GM12875 (cell line): ENCODE data around the gene PRAME.

Source experiments
- H3K4me3 ChIP-seq: one replicate; pipeline ENCODE4 v1.5.1; 2011; ENCODE audit warnings: low read depth, low read length, control low read depth
- TF ChIP-seq, protein P1 (sequence below): IDR thresholded peaks from 2 replicates; pipeline ENCODE4 v1.5.1; 2011; ENCODE audit warnings: low read depth, mild to moderate bottlenecking, control low read depth, inconsistent platforms, low read length, moderate library complexity, borderline replicate concordance; ENCODE audit not compliant: insufficient read depth

The PRAME gene

DNA sequence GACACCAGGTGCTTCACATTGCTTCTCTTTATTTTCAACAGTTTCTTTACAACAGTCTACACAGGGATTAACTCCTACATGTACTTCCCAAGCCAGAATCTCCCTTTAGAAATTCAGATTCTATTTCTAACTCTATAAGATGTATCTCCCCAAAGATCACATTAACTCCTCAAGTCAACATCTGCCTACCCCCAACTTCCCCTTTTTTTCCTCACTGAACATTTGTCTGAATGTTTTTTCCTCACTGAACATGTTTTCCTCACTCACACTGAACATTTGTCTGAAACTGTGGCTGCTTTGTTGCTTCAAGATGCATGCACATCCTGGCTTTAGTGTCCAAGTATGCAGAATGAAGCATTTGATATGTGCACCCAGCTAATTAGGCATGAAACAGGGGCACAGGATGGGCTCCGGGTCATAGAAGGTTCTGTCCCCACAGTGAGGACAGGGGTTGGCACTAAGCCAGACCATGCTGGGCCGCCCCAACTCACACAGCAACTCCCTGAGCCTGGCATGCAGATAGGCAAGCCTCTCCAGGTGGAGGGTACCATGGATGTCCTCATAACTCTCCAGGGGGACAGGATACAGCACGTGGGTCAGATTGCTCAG is 11.3 kb downstream of the PRAME start:
- TF ChIP-seq, protein P1, sequence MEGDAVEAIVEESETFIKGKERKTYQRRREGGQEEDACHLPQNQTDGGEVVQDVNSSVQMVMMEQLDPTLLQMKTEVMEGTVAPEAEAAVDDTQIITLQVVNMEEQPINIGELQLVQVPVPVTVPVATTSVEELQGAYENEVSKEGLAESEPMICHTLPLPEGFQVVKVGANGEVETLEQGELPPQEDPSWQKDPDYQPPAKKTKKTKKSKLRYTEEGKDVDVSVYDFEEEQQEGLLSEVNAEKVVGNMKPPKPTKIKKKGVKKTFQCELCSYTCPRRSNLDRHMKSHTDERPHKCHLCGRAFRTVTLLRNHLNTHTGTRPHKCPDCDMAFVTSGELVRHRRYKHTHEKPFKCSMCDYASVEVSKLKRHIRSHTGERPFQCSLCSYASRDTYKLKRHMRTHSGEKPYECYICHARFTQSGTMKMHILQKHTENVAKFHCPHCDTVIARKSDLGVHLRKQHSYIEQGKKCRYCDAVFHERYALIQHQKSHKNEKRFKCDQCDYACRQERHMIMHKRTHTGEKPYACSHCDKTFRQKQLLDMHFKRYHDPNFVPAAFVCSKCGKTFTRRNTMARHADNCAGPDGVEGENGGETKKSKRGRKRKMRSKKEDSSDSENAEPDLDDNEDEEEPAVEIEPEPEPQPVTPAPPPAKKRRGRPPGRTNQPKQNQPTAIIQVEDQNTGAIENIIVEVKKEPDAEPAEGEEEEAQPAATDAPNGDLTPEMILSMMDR = no peak
- H3K4me3 ChIP-seq = no peak overlapping the region

DNA sequence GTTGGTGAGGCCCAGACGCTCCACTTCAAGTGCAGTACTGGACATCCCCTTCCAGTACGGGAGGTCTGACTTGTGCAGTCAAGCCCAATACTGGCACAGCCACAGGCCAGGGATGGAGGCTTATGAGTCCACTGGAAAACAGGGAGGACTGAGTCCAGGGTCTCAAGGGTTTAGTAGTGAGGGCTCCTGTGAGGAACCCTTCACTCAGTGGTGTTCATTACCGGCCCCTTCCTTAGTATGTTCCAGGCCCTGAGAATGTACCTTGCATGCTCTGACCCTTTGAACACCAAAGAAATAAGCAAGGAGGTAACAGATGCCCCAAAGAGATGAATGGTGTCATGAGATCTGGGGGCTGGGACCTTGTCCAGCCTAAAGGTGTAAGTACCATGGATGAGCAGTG is 11.8 kb downstream of the PRAME start:
- H3K4me3 ChIP-seq = no peak overlapping the region
- TF ChIP-seq, protein P1 = no peak

DNA sequence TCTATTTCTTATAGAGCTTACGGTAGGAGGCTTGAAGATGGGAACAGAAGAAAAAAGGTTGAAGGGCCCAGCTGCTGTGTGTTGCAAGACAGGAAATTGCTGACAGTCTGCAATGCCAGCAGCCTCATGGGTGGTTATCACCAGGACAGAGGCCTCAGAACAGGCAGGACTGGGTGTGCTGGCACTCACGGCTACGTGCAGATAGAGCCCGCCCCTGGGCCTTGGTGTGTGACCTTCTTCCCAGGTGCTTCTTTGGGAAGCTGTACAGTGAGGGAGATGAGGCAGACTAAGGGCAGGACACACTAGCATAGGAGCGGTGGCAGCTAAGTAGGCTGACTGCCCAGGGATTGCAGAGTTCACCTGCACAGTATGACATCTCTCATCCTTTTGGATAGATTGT is 12.6 kb downstream of the PRAME start:
- TF ChIP-seq, protein P1 = no peak

DNA sequence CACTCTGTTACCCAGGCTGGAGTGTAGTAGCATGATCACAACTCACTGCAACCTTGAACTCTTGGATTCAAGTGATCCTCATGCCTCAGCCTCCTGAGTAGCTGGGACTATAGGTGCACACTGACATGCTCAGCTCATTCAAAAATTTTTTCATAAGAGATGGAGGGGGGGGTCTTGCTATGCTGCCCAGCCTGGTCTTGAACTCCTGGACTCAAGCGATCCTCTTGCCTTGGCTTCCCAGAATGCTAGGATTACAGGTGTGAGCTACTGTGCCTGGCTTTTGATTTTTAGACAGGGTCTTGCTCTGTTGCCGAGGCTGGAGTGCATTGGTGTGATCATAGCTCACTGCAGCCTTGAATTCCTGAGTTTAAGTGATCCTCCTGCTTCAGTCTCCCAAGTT is 14.0 kb downstream of the PRAME start:
- TF ChIP-seq, protein P1 = no peak

More for the DNA sequence above, 12.6 kb downstream of the PRAME start:
- H3K4me3 ChIP-seq = no peak overlapping the region

DNA sequence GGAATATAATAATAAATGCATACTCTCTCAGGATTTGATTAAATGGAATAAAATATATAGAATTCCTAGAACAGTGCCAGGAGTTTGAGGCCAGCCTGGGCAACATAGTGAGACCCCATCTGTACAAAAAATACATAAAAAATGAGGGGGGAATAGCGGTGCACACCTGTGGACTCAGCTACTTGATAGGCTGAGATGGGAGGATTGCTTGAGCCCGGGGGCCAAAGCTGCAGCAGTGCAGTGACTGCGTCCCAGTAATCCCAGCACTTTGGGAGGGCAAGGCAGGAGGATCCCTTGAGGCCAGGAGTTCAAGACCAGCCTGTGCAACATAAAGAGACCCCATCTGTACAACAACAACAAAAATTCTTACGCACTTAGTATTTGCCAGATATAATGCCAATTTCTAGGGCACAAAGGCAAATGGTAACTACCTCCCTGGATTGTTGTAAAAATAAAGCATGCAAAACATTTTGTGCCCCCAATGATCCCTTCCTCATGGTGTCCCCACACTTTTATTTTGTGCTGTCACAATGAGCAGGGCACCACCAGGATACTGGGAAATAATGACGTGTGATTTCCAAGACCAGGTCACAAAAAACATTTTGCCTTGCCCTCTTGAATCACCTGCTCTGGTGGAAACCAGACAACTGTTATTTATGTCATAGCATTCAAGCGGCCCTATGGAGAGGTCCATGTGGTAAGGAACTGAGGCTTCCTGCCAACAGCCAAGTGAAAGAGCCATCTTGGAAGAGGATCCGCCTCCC is 20.7 kb downstream of the PRAME start:
- TF ChIP-seq, protein P1 = no peak
- no peak overlapping the region for H3K4me3 ChIP-seq

More for the DNA sequence above, 14.0 kb downstream of the PRAME start:
- H3K4me3 ChIP-seq = no peak overlapping the region

DNA sequence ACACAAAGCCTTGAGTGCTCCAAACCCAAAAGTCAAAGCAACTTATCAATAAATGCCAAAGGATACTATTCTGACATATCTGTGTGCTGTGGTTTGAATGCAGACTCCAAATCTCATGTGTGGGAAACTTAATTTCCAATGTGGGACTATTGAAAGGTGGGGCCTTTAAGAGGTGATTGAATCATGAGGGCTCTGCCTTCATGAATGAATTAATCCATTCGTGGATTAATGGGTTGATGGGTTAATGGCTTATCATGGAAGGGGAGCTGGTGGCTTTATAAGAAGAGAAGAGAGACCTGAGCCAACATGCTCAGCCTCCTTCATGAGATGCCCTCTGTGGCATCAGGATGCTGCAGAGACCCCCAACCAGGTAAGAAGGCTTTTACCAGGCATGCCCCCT is 22.1 kb downstream of the PRAME start:
- TF ChIP-seq, protein P1 = no peak
- no peak overlapping the region for H3K4me3 ChIP-seq

DNA sequence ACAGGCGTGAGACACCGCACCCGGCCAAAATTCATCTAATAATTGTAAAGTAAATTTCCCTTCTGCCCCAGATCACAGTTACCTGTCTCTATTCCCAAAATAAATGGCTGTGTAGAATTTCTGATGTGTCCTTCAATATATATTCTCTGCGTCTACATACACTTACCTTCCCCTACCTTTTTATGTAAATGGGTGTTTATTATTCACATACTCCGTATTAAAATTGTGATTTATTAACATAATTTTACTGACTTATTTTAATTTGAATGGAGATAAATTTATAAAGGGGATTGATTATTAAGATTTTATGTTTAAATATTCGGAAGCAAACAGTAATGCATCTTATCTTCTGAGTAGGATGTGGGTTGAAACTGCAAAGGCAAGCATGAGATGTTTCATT is 22.6 kb downstream of the PRAME start:
- TF ChIP-seq, protein P1 = no peak
- H3K4me3 ChIP-seq = no peak overlapping the region
